ENCODE measurements around the gene PRUNE1.

GRCh38 chr1:150994248-150994647, 14.0 kb upstream of the PRUNE1 start:
- TF ChIP-seq CTCF (IDR thresholded peaks at IDR 0.05) (no peak), POLR2A (IDR thresholded peaks at IDR 0.05) (no peak)

All from body of pancreas (tissue), 4 donors.